Astrocyte (in vitro differentiated cells and primary cell): ENCODE results near the gene TMEM203. TPM values are rescaled to one million over a fixed set of nuclear protein-coding genes. Genes with fewer than 3 reads are reported as not detected.

ENCODE experiments used
- DNase-seq: peaks from one replicate; pipeline ENCODE4 v3.0.0-alpha.2; 2010; ENCODE audit warnings: low read depth
- FAIRE-seq: peaks from 2 replicates; lab custom pipeline; 2011; peaks lifted over from hg19 to GRCh38; lab: Jason Lieb, UNC
- H2AFZ ChIP-seq: 2 replicates; pipeline ENCODE4 v1.6.0; 2012; ENCODE audit warnings: low read depth, low read length, inconsistent platforms
- H3K27ac ChIP-seq: 2 replicates; pipeline ENCODE4 v1.5.1; 2011; ENCODE audit warnings: low read depth, low read length, inconsistent platforms
- H3K27me3 ChIP-seq: 2 replicates; pipeline ENCODE4 v1.6.0; 2011; ENCODE audit warnings: low read length, inconsistent platforms; ENCODE audit not compliant: insufficient read depth
- H3K36me3 ChIP-seq: 2 replicates; pipeline ENCODE4 v1.5.1; 2011; ENCODE audit warnings: low read length, inconsistent platforms; ENCODE audit not compliant: insufficient read depth
- H3K4me1 ChIP-seq: 2 replicates; pipeline ENCODE4 v1.5.1; 2011; ENCODE audit warnings: low read length, inconsistent platforms; ENCODE audit not compliant: insufficient read depth
- H3K4me2 ChIP-seq: 2 replicates; pipeline ENCODE4 v1.6.0; 2012; ENCODE audit warnings: low read length, inconsistent platforms
- H3K4me3 ChIP-seq: 2 replicates; pipeline ENCODE4 v1.5.1; 2011; ENCODE audit warnings: low read depth, mild to moderate bottlenecking, low read length, inconsistent platforms; ENCODE audit not compliant: insufficient read depth
- H3K79me2 ChIP-seq: 2 replicates; pipeline ENCODE4 v1.6.0; 2012; ENCODE audit warnings: mild to moderate bottlenecking, low read length, inconsistent platforms; ENCODE audit not compliant: insufficient read depth
- H3K9ac ChIP-seq: 2 replicates; pipeline ENCODE4 v1.6.0; 2012; ENCODE audit warnings: mild to moderate bottlenecking, low read length, inconsistent platforms
- H3K9me3 ChIP-seq: 2 replicates; pipeline ENCODE4 v1.5.1; 2012; ENCODE audit warnings: low read depth, mild to moderate bottlenecking, low read length, inconsistent platforms; ENCODE audit not compliant: insufficient read depth
- H4K20me1 ChIP-seq: 2 replicates; pipeline ENCODE4 v1.6.0; 2012; ENCODE audit warnings: low read length, inconsistent platforms; ENCODE audit not compliant: insufficient read depth
- H3K27ac Mint-ChIP-seq: one replicate; pipeline ENCODE4 v1.8.0; 2021; ENCODE audit warnings: mild to moderate bottlenecking, mixed read lengths; ENCODE audit not compliant: unreplicated experiment
- H3K27me3 Mint-ChIP-seq: one replicate; pipeline ENCODE4 v1.8.0; 2021; ENCODE audit warnings: low read depth, mixed read lengths; ENCODE audit not compliant: unreplicated experiment
- H3K36me3 Mint-ChIP-seq: one replicate; pipeline ENCODE4 v1.8.0; 2021; ENCODE audit warnings: low read depth, mixed read lengths; ENCODE audit not compliant: unreplicated experiment
- H3K4me1 Mint-ChIP-seq: one replicate; pipeline ENCODE4 v1.8.0; 2021; ENCODE audit warnings: low read depth, mixed read lengths; ENCODE audit not compliant: unreplicated experiment
- H3K4me3 Mint-ChIP-seq: one replicate; pipeline ENCODE4 v1.8.0; 2021; ENCODE audit warnings: mild to moderate bottlenecking, moderate library complexity, mixed read lengths; ENCODE audit not compliant: unreplicated experiment
- H3K9me3 Mint-ChIP-seq: one replicate; pipeline ENCODE4 v1.8.0; 2021; ENCODE audit warnings: mild to moderate bottlenecking, mixed read lengths; ENCODE audit not compliant: unreplicated experiment
- CTCF ChIP-seq: IDR thresholded peaks from 2 replicates; pipeline ENCODE4 v1.5.1; 2011; ENCODE audit warnings: low read depth, mild to moderate bottlenecking, inconsistent platforms, low read length, moderate library complexity; ENCODE audit not compliant: insufficient read depth
- EZH2 ChIP-seq: IDR thresholded peaks from 2 replicates; pipeline ENCODE4 v1.6.1; 2012; ENCODE audit warnings: mild to moderate bottlenecking, low read length, inconsistent platforms; ENCODE audit not compliant: insufficient read depth
- total RNA-seq: library from RNA; stranded (reverse); gene quantifications from 2 replicates; pipeline ENCODE4 v1.2.1, GENCODE V29; 2021

TMEM203 gene
- total RNA-seq, 1 donor from 2014 or later = 28.7 TPM

GRCh38 chr9:137237759-137238726 is 32.6 kb upstream of the TMEM203 start:
- no peak overlapping the region for H3K27ac ChIP-seq
- H3K4me2 ChIP-seq = peak overlapping the region; percentile 93
- no peak overlapping the region for H2AFZ ChIP-seq
- H3K4me1 ChIP-seq = peaks cover 18% of the 10 kb centered on the region
- peaks cover 40% of the 10 kb centered on the region for H4K20me1 ChIP-seq
- no peaks in the 10 kb centered on the region for H3K9me3 ChIP-seq
- H3K4me3 Mint-ChIP-seq = peak overlapping the region; percentile 20
- peak overlapping the region; percentile 75 for H3K27ac Mint-ChIP-seq
- TF ChIP-seq CTCF (no peak), EZH2 (no peak)
- DNase-seq = no peak
- H3K36me3 Mint-ChIP-seq = peaks cover 8% of the 10 kb centered on the region
- no peaks in the 10 kb centered on the region for H3K27me3 ChIP-seq
- no peak overlapping the region for H3K4me3 ChIP-seq
- H3K79me2 ChIP-seq = peaks cover 37% of the 10 kb centered on the region
- H3K9me3 Mint-ChIP-seq = no peaks in the 10 kb centered on the region
- FAIRE-seq = no peak
- no peak overlapping the region for H3K9ac ChIP-seq
- peaks cover 10% of the 10 kb centered on the region for H3K4me1 Mint-ChIP-seq
- no peaks in the 10 kb centered on the region for H3K27me3 Mint-ChIP-seq
- peaks cover 6% of the 10 kb centered on the region for H3K36me3 ChIP-seq

- Histone ChIP-seq H3K9me3 (no peaks in the 10 kb centered on the region), H3K79me2 (peaks cover 27% of the 10 kb centered on the region), H3K4me1 (peaks cover 7% of the 10 kb centered on the region), H2AFZ (no peak overlapping the region), H3K27ac (no peak overlapping the region), H3K9ac (no peak overlapping the region), H3K4me2 (peak overlapping the region; percentile 54), H4K20me1 (peaks cover 29% of the 10 kb centered on the region), H3K36me3 (no peaks in the 10 kb centered on the region), H3K27me3 (no peaks in the 10 kb centered on the region), H3K4me3 (no peak overlapping the region)
- no peak for TF ChIP-seq CTCF
- TF ChIP-seq EZH2 = no peak
- H3K4me1 Mint-ChIP-seq = peaks cover 1% of the 10 kb centered on the region
- H3K36me3 Mint-ChIP-seq = peaks cover under 1% of the 10 kb centered on the region
- no peak overlapping the region for H3K4me3 Mint-ChIP-seq
- no peaks in the 10 kb centered on the region for H3K9me3 Mint-ChIP-seq
- no peaks in the 10 kb centered on the region for H3K27me3 Mint-ChIP-seq
- DNase-seq (no peak), FAIRE-seq (no peak)
- H3K27ac Mint-ChIP-seq = no peak overlapping the region
Observed at GRCh38 chr9:137236936-137237421, 31.5 kb upstream of the TMEM203 start.
